ENCODE results near the gene ST3GAL5. TPM values are rescaled to one million over a fixed set of nuclear protein-coding genes. Genes with fewer than 3 reads are reported as not detected.

Gene ST3GAL5
- total and polyA plus RNA-seq, 2 experiments from 2014 or later: 11.9 to 12.5 TPM

GRCh38 chr2:85875350-85876050 is 13.3 kb downstream of the ST3GAL5 start:
- H3K9me3 ChIP-seq (ENCODE audit: low read depth): no peaks in the 10 kb centered on the region
- no peak for TF ChIP-seq CTCF (IDR thresholded peaks at IDR 0.05; ENCODE audit: low read depth, low read length)
- H3K36me3 ChIP-seq: no peaks in the 10 kb centered on the region
- H3K27me3 ChIP-seq: no peaks in the 10 kb centered on the region
- H3K27ac ChIP-seq: no peak overlapping the region
- DNase-seq (ENCODE audit: low read depth in 1 of 2, low spot score in 1 of 2): no peak
- no peak overlapping the region for H3K4me3 ChIP-seq
- H3K4me1 ChIP-seq (ENCODE audit: low read depth): peaks cover 7% of the 10 kb centered on the region

DNA sequence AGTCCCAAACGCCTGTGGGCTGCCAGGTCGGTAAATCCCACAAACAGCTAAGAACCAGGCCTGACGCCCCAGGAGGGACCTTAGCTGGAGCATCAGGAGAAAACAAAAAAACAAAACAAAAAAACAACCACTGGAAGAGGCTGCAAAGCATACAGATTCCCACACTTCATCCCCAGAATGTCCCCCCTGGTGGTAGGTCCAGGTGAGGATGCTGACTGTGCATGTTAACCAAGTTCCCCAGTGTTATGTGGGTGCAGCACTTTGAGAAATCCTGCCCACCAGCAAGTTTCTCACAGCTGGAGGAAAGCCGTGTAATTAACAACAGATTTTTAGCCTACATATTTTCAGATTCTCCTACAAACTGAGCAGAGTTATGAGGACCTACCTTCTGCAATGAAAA is 15.1 kb downstream of the ST3GAL5 start:
- no peaks in the 10 kb centered on the region for H3K27me3 ChIP-seq
- no peak overlapping the region for H3K27ac ChIP-seq
- no peaks in the 10 kb centered on the region for H3K36me3 ChIP-seq
- H3K4me3 ChIP-seq: no peak overlapping the region
- no peaks in the 10 kb centered on the region for H3K9me3 ChIP-seq (ENCODE audit: low read depth)
- peaks cover 7% of the 10 kb centered on the region for H3K4me1 ChIP-seq (ENCODE audit: low read depth)
- DNase-seq (ENCODE audit: low read depth in 1 of 2, low spot score in 1 of 2): no peak
- TF ChIP-seq CTCF (IDR thresholded peaks at IDR 0.05; ENCODE audit: low read depth, low read length): peak; percentile 34

DNA sequence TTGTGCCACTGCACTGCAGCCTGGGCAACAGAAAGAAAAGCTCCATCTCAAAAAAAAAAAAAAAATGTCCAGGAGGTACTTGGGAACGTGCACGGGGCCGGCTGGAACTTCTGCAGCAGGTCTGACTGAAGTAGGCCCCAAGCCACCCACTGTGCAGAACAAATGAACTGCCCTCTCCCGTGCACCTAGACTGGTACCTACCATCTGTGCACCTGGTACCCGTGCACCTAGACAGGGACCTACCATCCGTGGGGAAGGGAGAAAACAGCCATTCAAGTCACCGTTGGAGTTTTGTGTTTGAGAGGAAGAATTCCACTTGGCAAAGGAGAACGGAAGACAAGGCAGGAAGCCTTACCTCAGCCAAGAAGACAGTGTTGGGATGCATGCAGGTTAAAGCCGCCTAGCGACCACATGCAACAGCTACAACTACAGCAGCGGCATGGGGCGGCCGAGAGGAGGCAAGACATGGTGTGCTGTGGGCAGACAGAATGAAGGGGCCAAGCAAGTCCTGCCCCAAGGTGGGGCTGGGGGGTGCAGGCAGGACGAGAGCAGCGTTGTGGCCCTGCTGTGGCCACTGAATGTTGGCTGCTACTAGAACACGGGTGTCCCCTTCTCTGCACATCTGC is 16.1 kb downstream of the ST3GAL5 start:
- Histone ChIP-seq H3K4me1 (ENCODE audit: low read depth) (peaks cover 1% of the 10 kb centered on the region), H3K27me3 (no peaks in the 10 kb centered on the region), H3K27ac (no peak overlapping the region), H3K36me3 (no peaks in the 10 kb centered on the region), H3K4me3 (no peak overlapping the region), H3K9me3 (ENCODE audit: low read depth) (no peaks in the 10 kb centered on the region)
- no peak for TF ChIP-seq CTCF (IDR thresholded peaks at IDR 0.05; ENCODE audit: low read depth, low read length)
- no peak for DNase-seq (ENCODE audit: low read depth in 1 of 2, low spot score in 1 of 2)

- TF ChIP-seq CTCF (IDR thresholded peaks at IDR 0.05; ENCODE audit: low read depth, low read length): no peak
- no peaks in the 10 kb centered on the region for H3K4me1 ChIP-seq (ENCODE audit: low read depth)
- no peak for DNase-seq (ENCODE audit: low read depth in 1 of 2, low spot score in 1 of 2)
- no peak overlapping the region for H3K4me3 ChIP-seq
- no peaks in the 10 kb centered on the region for H3K9me3 ChIP-seq (ENCODE audit: low read depth)
- H3K27me3 ChIP-seq: no peaks in the 10 kb centered on the region
- H3K27ac ChIP-seq: no peak overlapping the region
- H3K36me3 ChIP-seq: no peaks in the 10 kb centered on the region
Measured at GRCh38 chr2:85871494-85872164, 17.2 kb downstream of the ST3GAL5 start.

DNA sequence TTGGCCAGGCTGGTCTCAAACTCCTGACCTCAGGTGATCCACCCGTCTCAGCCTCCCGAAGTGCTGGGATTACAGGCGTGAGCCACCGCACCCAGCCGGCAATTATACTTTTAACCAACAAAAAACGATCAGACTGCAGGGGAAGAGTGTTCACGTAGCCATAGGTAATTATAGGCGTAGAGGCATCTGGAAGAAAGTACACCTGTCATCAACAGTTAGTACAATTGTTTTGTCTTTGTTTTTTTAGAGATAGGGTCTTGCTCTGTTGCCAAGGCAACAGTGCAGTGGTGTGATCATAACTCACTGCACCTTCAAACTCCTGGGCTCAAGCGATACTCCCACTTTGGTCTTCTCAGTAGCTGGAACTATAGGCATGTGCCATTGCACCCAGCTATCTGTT is 20.0 kb downstream of the ST3GAL5 start:
- Histone ChIP-seq H3K4me3 (no peak overlapping the region), H3K27me3 (no peaks in the 10 kb centered on the region), H3K9me3 (ENCODE audit: low read depth) (no peaks in the 10 kb centered on the region), H3K4me1 (ENCODE audit: low read depth) (no peaks in the 10 kb centered on the region), H3K36me3 (no peaks in the 10 kb centered on the region), H3K27ac (no peak overlapping the region)
- no peak for TF ChIP-seq CTCF (IDR thresholded peaks at IDR 0.05; ENCODE audit: low read depth, low read length)
- no peak for DNase-seq (ENCODE audit: low read depth in 1 of 2, low spot score in 1 of 2)

Measured in cardiac muscle cell (in vitro differentiated cells and primary cell).